Measurements from ENCODE around the gene FAM234B. TPM values are rescaled to one million over a fixed set of nuclear protein-coding genes. Genes with fewer than 3 reads are reported as not detected.

The FAM234B gene
- total RNA-seq, 1 experiment from 2014 or later, result 7.5 TPM

GRCh38 chr12:13004361-13004760 is 39.8 kb upstream of the FAM234B start:
- intact Hi-C loops (cut with micrococcal nuclease; ENCODE audit: unreplicated experiment), result no loop called here
- Histone ChIP-seq H3F3A (ENCODE audit: insufficient read depth, low read depth) (peaks cover 12% of the 10 kb centered on the region), H3K79me2 (ENCODE audit: low read depth) (peaks cover 16% of the 10 kb centered on the region), H3K9me2 (ENCODE audit: insufficient read depth) (no peaks in the 10 kb centered on the region; the same call in 1 of the 2 replicates), H4K20me1 (ENCODE audit: insufficient read depth) (no peaks in the 10 kb centered on the region), H3K4me2 (no peak overlapping the region), H2AFZ (no peak overlapping the region), H3K4me3 (no peak overlapping the region), H3K27me3 (ENCODE audit: insufficient read depth, low read depth) (no peaks in the 10 kb centered on the region), H3K9me3 (ENCODE audit: insufficient read depth, low read depth) (no peaks in the 10 kb centered on the region), H3K27ac (no peak overlapping the region), H3K4me1 (replicated peaks; ENCODE audit: insufficient read depth) (peaks cover 5% of the 10 kb centered on the region), H3K36me3 (ENCODE audit: low read depth) (no peaks in the 10 kb centered on the region)
- ChIA-PET POLR2A (ENCODE audit: unreplicated experiment) (no interaction called here), CTCF (no interaction called here)
- DNase-seq, result no peak
- TF ChIP-seq EZH2 (IDR thresholded peaks at IDR 0.05; ENCODE audit: low read depth) (no peak), CTCF (conservative IDR thresholded peaks at IDR 0.05) (no peak)
- BruUV-seq (replicated peaks), result no TSS peak

- Histone ChIP-seq H3K9me2 (ENCODE audit: insufficient read depth) (no peaks in the 10 kb centered on the region; the same call in 1 of the 2 replicates), H3K4me3 (no peak overlapping the region), H3K4me2 (no peak overlapping the region), H3F3A (ENCODE audit: insufficient read depth, low read depth) (peaks cover 12% of the 10 kb centered on the region), H3K4me1 (replicated peaks; ENCODE audit: insufficient read depth) (peaks cover 5% of the 10 kb centered on the region), H3K79me2 (ENCODE audit: low read depth) (peaks cover 10% of the 10 kb centered on the region), H3K27ac (no peak overlapping the region), H4K20me1 (ENCODE audit: insufficient read depth) (no peaks in the 10 kb centered on the region), H3K9me3 (ENCODE audit: insufficient read depth, low read depth) (no peaks in the 10 kb centered on the region), H3K27me3 (ENCODE audit: insufficient read depth, low read depth) (no peaks in the 10 kb centered on the region), H3K36me3 (ENCODE audit: low read depth) (no peaks in the 10 kb centered on the region), H2AFZ (no peak overlapping the region)
- no peak for TF ChIP-seq EZH2 (IDR thresholded peaks at IDR 0.05; ENCODE audit: low read depth)
- no peak for TF ChIP-seq CTCF (conservative IDR thresholded peaks at IDR 0.05)
- intact Hi-C loops (cut with micrococcal nuclease; ENCODE audit: unreplicated experiment), result no loop called here
- CTCF ChIA-PET, result no interaction called here
- BruUV-seq (replicated peaks), result no TSS peak
- POLR2A ChIA-PET (ENCODE audit: unreplicated experiment), result no interaction called here
- no peak for DNase-seq
These were observed 39.2 kb upstream of the FAM234B start for GRCh38 chr12:13004986-13005385.

- Histone ChIP-seq H4K20me1 (ENCODE audit: insufficient read depth) (no peaks in the 10 kb centered on the region), H3K9me3 (ENCODE audit: insufficient read depth, low read depth) (no peaks in the 10 kb centered on the region), H3K4me2 (no peak overlapping the region), H3K27me3 (ENCODE audit: insufficient read depth, low read depth) (no peaks in the 10 kb centered on the region), H3K27ac (no peak overlapping the region), H3K4me3 (no peak overlapping the region), H3F3A (ENCODE audit: insufficient read depth, low read depth) (peaks cover 9% of the 10 kb centered on the region), H3K36me3 (ENCODE audit: low read depth) (no peaks in the 10 kb centered on the region), H3K79me2 (ENCODE audit: low read depth) (peaks cover 10% of the 10 kb centered on the region), H3K9me2 (ENCODE audit: insufficient read depth) (no peaks in the 10 kb centered on the region; the same call in 1 of the 2 replicates), H2AFZ (no peak overlapping the region), H3K4me1 (replicated peaks; ENCODE audit: insufficient read depth) (peaks cover 5% of the 10 kb centered on the region)
- CTCF ChIA-PET, result no interaction called here
- intact Hi-C loops (cut with micrococcal nuclease; ENCODE audit: unreplicated experiment), result no loop called here
- POLR2A ChIA-PET (ENCODE audit: unreplicated experiment), result interaction anchor here (0.7 kb wide), 1 partner anchor 211 kb away, joined by 4 read pairs; no protein-coding TSS in a partner anchor
- TF ChIP-seq CTCF (conservative IDR thresholded peaks at IDR 0.05), result no peak
- TF ChIP-seq EZH2 (IDR thresholded peaks at IDR 0.05; ENCODE audit: low read depth), result no peak
- BruUV-seq (replicated peaks), result no TSS peak
- DNase-seq, result no peak
These were observed 38.5 kb upstream of the FAM234B start for GRCh38 chr12:13005649-13006048.
